HepG2 (cell line): ENCODE measurements around the gene EMCN. TPM values are rescaled to one million over a fixed set of nuclear protein-coding genes. Genes with fewer than 3 reads are reported as not detected.

ENCODE experiments used
- ATAC-seq: fragments of 200-7000 bp; cut with Tn5 transposase; 3 replicates; pipeline ENCODE4 v1.9.1; 2020; ENCODE audit warnings: mild to moderate bottlenecking, moderate library complexity
- BruUV-seq: library from RNA; stranded (reverse); fragments of 400-500 nt; replicated peaks from 2 replicates; lab custom pipeline; 2021; lab: Mats Ljungman, UMichigan
- CTCF ChIA-PET: fragments of 300-600 bp; formaldehyde crosslinking; extraction: SDS; loops from one replicate; lab custom pipeline; 2021; ENCODE audit warnings: low total read pairs, inconsistent platforms, low intra/inter-chr PET ratio; lab: Yijun Ruan, JAX
- POLR2A ChIA-PET: fragments of 350-600 bp; sonication (Branson Sonifier 250); formaldehyde crosslinking; loops from one replicate; lab custom pipeline; 2020; ENCODE audit warnings: antibody characterized with exemption, inconsistent platforms; lab: Yijun Ruan, JAX
- DNase-seq: peaks from one replicate; pipeline ENCODE4 v3.0.0-alpha.2; 2015; ENCODE audit warnings: low spot score
- FAIRE-seq: peaks from 3 replicates; lab custom pipeline; 2011; peaks lifted over from hg19 to GRCh38; lab: Jason Lieb, UNC
- H2AFZ ChIP-seq: one replicate; pipeline ENCODE4 v1.6.1; 2011; ENCODE audit warnings: low read length, inconsistent platforms
- H3K27ac ChIP-seq: fragments of 300-600 bp; 3 replicates; pipeline ENCODE4 v1.8.0; 2011; ENCODE audit warnings: mixed run types, mild to moderate bottlenecking, mixed read lengths, low read length, inconsistent platforms; ENCODE audit not compliant: insufficient read depth; ENCODE audit errors: extremely low read length
- H3K27me3 ChIP-seq, 2 experiments: fragments of 200-600 bp in 1 of 2; 2 replicates in 1 of 2; 3 replicates in 1 of 2; pipeline versions ENCODE4 v1.6.0 to v1.8.0; 2011; ENCODE audit warnings: low read length in 2 of 2, mild to moderate bottlenecking in 2 of 2, moderate library complexity in 2 of 2, inconsistent platforms in 1 of 2; ENCODE audit not compliant: insufficient read depth in 2 of 2, control insufficient read depth in 1 of 2
- H3K36me3 ChIP-seq, 2 experiments: fragments of 200-600 bp in 1 of 2; replicated peaks in 1 of 2; 2 replicates in 1 of 2; 3 replicates in 1 of 2; pipeline versions ENCODE4 v1.5.1 to v1.8.0; 2011; ENCODE audit warnings: low read length in 2 of 2, inconsistent platforms in 1 of 2; ENCODE audit not compliant: insufficient read depth in 2 of 2, control insufficient read depth in 1 of 2
- H3K4me1 ChIP-seq: 2 replicates; pipeline ENCODE4 v1.5.1; 2012; ENCODE audit warnings: low read length, inconsistent platforms; ENCODE audit not compliant: insufficient read depth
- H3K4me2 ChIP-seq: 2 replicates; pipeline ENCODE4 v1.6.0; 2011; ENCODE audit warnings: low read depth, low read length, inconsistent platforms
- H3K4me3 ChIP-seq, 3 experiments: fragments of 200-600 bp in 1 of 3; sonication (generic), shearing (Covaris generic) in 1 of 3; replicated peaks in 1 of 3; 2 replicates each; pipeline ENCODE4 v1.5.1; 2011 to 2016; ENCODE audit warnings: low read length in 3 of 3, inconsistent platforms in 2 of 3, low read depth in 2 of 3, mild to moderate bottlenecking in 2 of 3, control low read depth in 1 of 3, mixed read lengths in 1 of 3; ENCODE audit not compliant: insufficient read depth in 1 of 3
- H3K79me2 ChIP-seq: one replicate; pipeline ENCODE4 v1.6.1; 2011; ENCODE audit warnings: low read length, inconsistent platforms; ENCODE audit not compliant: insufficient read depth
- H3K9ac ChIP-seq: 2 replicates; pipeline ENCODE4 v1.6.0; 2011; ENCODE audit warnings: mild to moderate bottlenecking, low read depth, low read length, inconsistent platforms; ENCODE audit not compliant: insufficient read depth
- H3K9me3 ChIP-seq: 2 replicates; pipeline ENCODE4 v1.5.1; 2012; ENCODE audit warnings: mild to moderate bottlenecking, low read length
- H4K20me1 ChIP-seq: 2 replicates; pipeline ENCODE4 v1.6.0; 2011; ENCODE audit warnings: inconsistent platforms, mild to moderate bottlenecking, low read length, moderate library complexity; ENCODE audit not compliant: insufficient read depth
- MED1 ChIP-seq: sonication (generic); formaldehyde crosslinking; IDR thresholded peaks from 2 replicates; pipeline ENCODE4 v1.4.0; 2020; ENCODE audit warnings: missing genetic modification reagents
- PAF1 ChIP-seq: IDR thresholded peaks from 2 replicates; pipeline ENCODE4 v1.6.1; 2016; ENCODE audit warnings: missing genetic modification reagents, missing compliant biosample characterization
- STAT5B ChIP-seq: sonication (generic); formaldehyde crosslinking; IDR thresholded peaks from 2 replicates; pipeline ENCODE4 v1.4.0; 2020; ENCODE audit warnings: missing genetic modification reagents
- YEATS4 ChIP-seq: sonication (generic); formaldehyde crosslinking; IDR thresholded peaks from 2 replicates; pipeline ENCODE4 v1.4.0; 2020; ENCODE audit warnings: missing genetic modification reagents, borderline replicate concordance
- ZNF256 ChIP-seq: sonication (generic); formaldehyde crosslinking; conservative IDR thresholded peaks from 2 replicates; pipeline ENCODE4 v1.4.0; 2020; ENCODE audit warnings: missing genetic modification reagents
- in situ Hi-C: cut with HindIII; loops from 2 replicates; pipeline ENCODE4 v1.10.0; 2017; ENCODE audit warnings: low pct_unique_long_range_greater_than_20kb; ENCODE audit not compliant: extremely low pct_ligation_motif_present
- intact Hi-C: fragments of 100-400 bp; cut with micrococcal nuclease; formaldehyde crosslinking; loops from one replicate; pipeline ENCODE4 v1.10.0; 2022; ENCODE audit not compliant: unreplicated experiment
- polyA plus RNA-seq, 8 experiments: library from polyadenylated mRNA; depleted of rRNA in 3 of 8; stranded (reverse) in 7 of 8; unstranded in 1 of 8; fragments of >200 nt; fragmentation: Illumina TruSeq in 4 of 8; extraction: Trizol in 4 of 8; gene quantifications; 2 replicates each; pipeline versions ENCODE4 v1.2.1 to v1.2.3, GENCODE V29; 2011 to 2016; ENCODE audit warnings: low read depth in 4 of 8, missing spikeins in 1 of 8, mixed read lengths in 1 of 8; ENCODE audit not compliant: insufficient read depth in 1 of 8
- total RNA-seq, 5 experiments: library from RNA; depleted of rRNA; stranded (reverse); fragments of >200 nt; fragmentation: Illumina TruSeq; extraction: Trizol; gene quantifications; 2 replicates each; pipeline ENCODE4 v1.2.3, GENCODE V29; 2016; ENCODE audit warnings: low read depth in 1 of 5
- TF ChIP-seq, protein P1 (sequence below): sonication (generic); formaldehyde crosslinking; IDR thresholded peaks from 2 replicates; pipeline ENCODE4 v1.4.0; 2020; ENCODE audit warnings: missing genetic modification reagents
- TF ChIP-seq, protein P2 (sequence below): sonication (generic); formaldehyde crosslinking; IDR thresholded peaks from 2 replicates; pipeline ENCODE4 v1.4.0; 2020; ENCODE audit warnings: mild to moderate bottlenecking, low read depth, missing genetic modification reagents
- TF ChIP-seq, protein P3 (sequence below): sonication (generic); formaldehyde crosslinking; IDR thresholded peaks from 2 replicates; pipeline ENCODE4 v1.8.0; 2022; ENCODE audit warnings: missing genetic modification reagents, mild to moderate bottlenecking, inconsistent platforms, borderline replicate concordance
- TF ChIP-seq, protein P4 (sequence below): sonication (generic); formaldehyde crosslinking; IDR thresholded peaks from 2 replicates; pipeline ENCODE4 v1.5.1; 2020; ENCODE audit warnings: mild to moderate bottlenecking, missing genetic modification reagents, borderline replicate concordance
- TF ChIP-seq, protein P5 (sequence below): sonication (generic); formaldehyde crosslinking; IDR thresholded peaks from 2 replicates; pipeline ENCODE4 v1.4.0; 2020; ENCODE audit warnings: missing genetic modification reagents, borderline replicate concordance

The EMCN gene
- total and polyA plus RNA-seq, 2 of the 13 experiments (the other 11 are each of a cell fraction or from before 2014, with no cell fraction given) = not detected

DNA sequence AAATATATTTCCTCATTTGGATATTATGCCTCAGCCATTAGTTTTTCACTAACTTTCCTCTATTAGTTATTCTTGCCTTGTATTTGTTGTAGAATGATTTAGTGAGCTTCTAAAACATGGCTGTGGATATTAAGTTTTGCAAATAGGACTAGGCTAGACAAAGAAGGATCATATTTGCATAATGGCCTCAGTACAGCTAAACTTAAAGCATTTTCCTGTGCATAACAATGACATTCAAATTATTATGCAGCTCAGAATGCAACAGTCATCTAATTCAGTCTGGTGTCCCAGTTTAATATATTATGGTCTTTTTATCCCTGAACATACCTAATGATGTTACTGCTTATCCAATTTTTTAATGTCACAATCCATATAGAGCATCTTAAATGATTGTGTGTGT is 172.2 kb downstream of the EMCN start:
- in situ Hi-C loops (no loop called here), intact Hi-C loops (no loop called here)
- Histone ChIP-seq H4K20me1 (no peaks in the 10 kb centered on the region), H3K9me3 (no peaks in the 10 kb centered on the region), H2AFZ (no peak overlapping the region), H3K4me2 (no peak overlapping the region), H3K27me3 (no peaks in the 10 kb centered on the region), H3K4me3 (no peak overlapping the region), H3K27ac (no peak overlapping the region), H3K36me3 (no peaks in the 10 kb centered on the region), H3K79me2 (no peaks in the 10 kb centered on the region), H3K9ac (no peak overlapping the region), H3K4me1 (no peaks in the 10 kb centered on the region)
- FAIRE-seq = no peak
- no peak for ATAC-seq
- TF ChIP-seq, protein P1, sequence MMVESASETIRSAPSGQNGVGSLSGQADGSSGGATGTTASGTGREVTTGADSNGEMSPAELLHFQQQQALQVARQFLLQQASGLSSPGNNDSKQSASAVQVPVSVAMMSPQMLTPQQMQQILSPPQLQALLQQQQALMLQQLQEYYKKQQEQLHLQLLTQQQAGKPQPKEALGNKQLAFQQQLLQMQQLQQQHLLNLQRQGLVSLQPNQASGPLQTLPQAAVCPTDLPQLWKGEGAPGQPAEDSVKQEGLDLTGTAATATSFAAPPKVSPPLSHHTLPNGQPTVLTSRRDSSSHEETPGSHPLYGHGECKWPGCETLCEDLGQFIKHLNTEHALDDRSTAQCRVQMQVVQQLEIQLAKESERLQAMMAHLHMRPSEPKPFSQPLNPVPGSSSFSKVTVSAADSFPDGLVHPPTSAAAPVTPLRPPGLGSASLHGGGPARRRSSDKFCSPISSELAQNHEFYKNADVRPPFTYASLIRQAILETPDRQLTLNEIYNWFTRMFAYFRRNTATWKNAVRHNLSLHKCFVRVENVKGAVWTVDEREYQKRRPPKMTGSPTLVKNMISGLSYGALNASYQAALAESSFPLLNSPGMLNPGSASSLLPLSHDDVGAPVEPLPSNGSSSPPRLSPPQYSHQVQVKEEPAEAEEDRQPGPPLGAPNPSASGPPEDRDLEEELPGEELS = no peak
- TF ChIP-seq, protein P2, sequence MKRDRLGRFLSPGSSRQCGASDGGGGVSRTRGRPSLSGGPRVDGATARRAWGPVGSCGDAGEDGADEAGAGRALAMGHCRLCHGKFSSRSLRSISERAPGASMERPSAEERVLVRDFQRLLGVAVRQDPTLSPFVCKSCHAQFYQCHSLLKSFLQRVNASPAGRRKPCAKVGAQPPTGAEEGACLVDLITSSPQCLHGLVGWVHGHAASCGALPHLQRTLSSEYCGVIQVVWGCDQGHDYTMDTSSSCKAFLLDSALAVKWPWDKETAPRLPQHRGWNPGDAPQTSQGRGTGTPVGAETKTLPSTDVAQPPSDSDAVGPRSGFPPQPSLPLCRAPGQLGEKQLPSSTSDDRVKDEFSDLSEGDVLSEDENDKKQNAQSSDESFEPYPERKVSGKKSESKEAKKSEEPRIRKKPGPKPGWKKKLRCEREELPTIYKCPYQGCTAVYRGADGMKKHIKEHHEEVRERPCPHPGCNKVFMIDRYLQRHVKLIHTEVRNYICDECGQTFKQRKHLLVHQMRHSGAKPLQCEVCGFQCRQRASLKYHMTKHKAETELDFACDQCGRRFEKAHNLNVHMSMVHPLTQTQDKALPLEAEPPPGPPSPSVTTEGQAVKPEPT (CRISPR knock-in tag) = no peak
- TF ChIP-seq, protein P3, sequence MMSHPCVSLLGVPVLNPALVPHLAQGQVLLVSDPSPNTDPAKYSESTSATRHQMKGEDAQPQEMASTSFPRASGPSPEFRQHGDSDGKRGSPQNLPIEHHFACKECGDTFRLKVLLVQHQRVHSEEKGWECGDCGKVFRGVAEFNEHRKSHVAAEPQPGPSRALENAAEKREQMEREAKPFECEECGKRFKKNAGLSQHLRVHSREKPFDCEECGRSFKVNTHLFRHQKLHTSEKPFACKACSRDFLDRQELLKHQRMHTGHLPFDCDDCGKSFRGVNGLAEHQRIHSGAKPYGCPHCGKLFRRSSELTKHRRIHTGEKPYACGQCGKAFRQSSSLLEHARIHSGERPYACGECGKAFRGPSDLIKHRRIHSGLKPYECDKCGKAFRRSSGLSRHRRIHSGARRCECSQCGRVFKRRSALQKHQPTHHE (CRISPR knock-in tag) = no peak
- TF ChIP-seq ZNF256 (CRISPR knock-in tag) (no peak), YEATS4 (CRISPR knock-in tag) (no peak), MED1 (no peak), PAF1 (CRISPR knock-in tag) (no peak), STAT5B (CRISPR knock-in tag) (no peak)
- TF ChIP-seq, protein P4, sequence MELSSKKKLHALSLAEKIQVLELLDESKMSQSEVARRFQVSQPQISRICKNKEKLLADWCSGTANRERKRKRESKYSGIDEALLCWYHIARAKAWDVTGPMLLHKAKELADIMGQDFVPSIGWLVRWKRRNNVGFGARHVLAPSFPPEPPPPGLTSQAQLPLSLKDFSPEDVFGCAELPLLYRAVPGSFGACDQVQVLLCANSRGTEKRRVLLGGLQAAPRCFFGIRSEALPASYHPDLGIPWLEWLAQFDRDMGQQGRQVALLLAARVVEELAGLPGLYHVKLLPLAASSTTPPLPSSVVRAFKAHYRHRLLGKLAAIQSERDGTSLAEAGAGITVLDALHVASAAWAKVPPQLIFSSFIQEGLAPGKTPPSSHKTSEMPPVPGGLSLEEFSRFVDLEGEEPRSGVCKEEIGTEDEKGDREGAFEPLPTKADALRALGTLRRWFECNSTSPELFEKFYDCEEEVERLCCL (CRISPR knock-in tag) = no peak
- TF ChIP-seq, protein P5, sequence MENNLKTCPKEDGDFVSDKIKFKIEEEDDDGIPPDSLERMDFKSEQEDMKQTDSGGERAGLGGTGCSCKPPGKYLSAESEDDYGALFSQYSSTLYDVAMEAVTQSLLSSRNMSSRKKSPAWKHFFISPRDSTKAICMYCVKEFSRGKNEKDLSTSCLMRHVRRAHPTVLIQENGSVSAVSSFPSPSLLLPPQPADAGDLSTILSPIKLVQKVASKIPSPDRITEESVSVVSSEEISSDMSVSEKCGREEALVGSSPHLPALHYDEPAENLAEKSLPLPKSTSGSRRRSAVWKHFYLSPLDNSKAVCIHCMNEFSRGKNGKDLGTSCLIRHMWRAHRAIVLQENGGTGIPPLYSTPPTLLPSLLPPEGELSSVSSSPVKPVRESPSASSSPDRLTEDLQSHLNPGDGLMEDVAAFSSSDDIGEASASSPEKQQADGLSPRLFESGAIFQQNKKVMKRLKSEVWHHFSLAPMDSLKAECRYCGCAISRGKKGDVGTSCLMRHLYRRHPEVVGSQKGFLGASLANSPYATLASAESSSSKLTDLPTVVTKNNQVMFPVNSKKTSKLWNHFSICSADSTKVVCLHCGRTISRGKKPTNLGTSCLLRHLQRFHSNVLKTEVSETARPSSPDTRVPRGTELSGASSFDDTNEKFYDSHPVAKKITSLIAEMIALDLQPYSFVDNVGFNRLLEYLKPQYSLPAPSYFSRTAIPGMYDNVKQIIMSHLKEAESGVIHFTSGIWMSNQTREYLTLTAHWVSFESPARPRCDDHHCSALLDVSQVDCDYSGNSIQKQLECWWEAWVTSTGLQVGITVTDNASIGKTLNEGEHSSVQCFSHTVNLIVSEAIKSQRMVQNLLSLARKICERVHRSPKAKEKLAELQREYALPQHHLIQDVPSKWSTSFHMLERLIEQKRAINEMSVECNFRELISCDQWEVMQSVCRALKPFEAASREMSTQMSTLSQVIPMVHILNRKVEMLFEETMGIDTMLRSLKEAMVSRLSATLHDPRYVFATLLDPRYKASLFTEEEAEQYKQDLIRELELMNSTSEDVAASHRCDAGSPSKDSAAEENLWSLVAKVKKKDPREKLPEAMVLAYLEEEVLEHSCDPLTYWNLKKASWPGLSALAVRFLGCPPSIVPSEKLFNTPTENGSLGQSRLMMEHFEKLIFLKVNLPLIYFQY (CRISPR knock-in tag) = no peak
- ChIA-PET POLR2A (no interaction called here), CTCF (no interaction called here)
- no peak for DNase-seq
- BruUV-seq = no TSS peak
